ENCODE data around the gene AOX1.

- TF ChIP-seq CTCF (IDR thresholded peaks at IDR 0.05) (no peak), EP300 (IDR thresholded peaks at IDR 0.05) (no peak), POLR2A (IDR thresholded peaks at IDR 0.05) (no peak)
Observed at GRCh38 chr2:200567932-200568331, 17.9 kb upstream of the AOX1 start.

Data from sigmoid colon (tissue), 4 donors.